GM18526 (cell line): ENCODE results near the gene UNC79.

Experiments used
- POLR2A ChIP-seq: IDR thresholded peaks from 3 replicates; pipeline ENCODE4 v1.6.1; 2011; ENCODE audit not compliant: insufficient read length; ENCODE audit errors: extremely low read depth

UNC79 gene

GRCh38 chr14:93537951-93538350 is 107.2 kb downstream of the UNC79 start:
- no peak for TF ChIP-seq POLR2A

GRCh38 chr14:93538413-93538812 is 107.7 kb downstream of the UNC79 start:
- TF ChIP-seq POLR2A = no peak

GRCh38 chr14:93540235-93540634 is 109.5 kb downstream of the UNC79 start:
- TF ChIP-seq POLR2A = no peak

- TF ChIP-seq POLR2A = no peak
Observed at GRCh38 chr14:93543766-93544165, 113.0 kb downstream of the UNC79 start.

GRCh38 chr14:93544212-93544611 is 113.5 kb downstream of the UNC79 start:
- no peak for TF ChIP-seq POLR2A

- no peak for TF ChIP-seq POLR2A
Observed at GRCh38 chr14:93546642-93547041, 115.9 kb downstream of the UNC79 start.

- no peak for TF ChIP-seq POLR2A
Observed at GRCh38 chr14:93548102-93548843, 117.5 kb downstream of the UNC79 start.

GRCh38 chr14:93549595-93549994 is 118.9 kb downstream of the UNC79 start:
- TF ChIP-seq POLR2A = no peak

- TF ChIP-seq POLR2A = no peak
Observed at GRCh38 chr14:93564918-93565317, 134.2 kb downstream of the UNC79 start.

- TF ChIP-seq POLR2A = no peak
Observed at GRCh38 chr14:93566065-93566693, 135.4 kb downstream of the UNC79 start.

- TF ChIP-seq POLR2A = no peak
Observed at GRCh38 chr14:93571275-93571674, 140.5 kb downstream of the UNC79 start.

- no peak for TF ChIP-seq POLR2A
Observed at GRCh38 chr14:93579178-93579577, 148.4 kb downstream of the UNC79 start.

- no peak for TF ChIP-seq POLR2A
Observed at GRCh38 chr14:93582516-93582915, 151.8 kb downstream of the UNC79 start.

- TF ChIP-seq POLR2A = no peak
Observed at GRCh38 chr14:93587330-93587729, 156.6 kb downstream of the UNC79 start.

- TF ChIP-seq POLR2A = no peak
Observed at GRCh38 chr14:93591506-93591905, 160.8 kb downstream of the UNC79 start.

GRCh38 chr14:93592786-93593185 is 162.0 kb downstream of the UNC79 start:
- no peak for TF ChIP-seq POLR2A

GRCh38 chr14:93606091-93606490 is 175.4 kb downstream of the UNC79 start:
- TF ChIP-seq POLR2A = no peak
